Progenitor cell of endocrine pancreas (in vitro differentiated cells): Measurements from ENCODE around the gene HTR1E. TPM values are rescaled to one million over a fixed set of nuclear protein-coding genes. Genes with fewer than 3 reads are reported as not detected.
A peak's percentile ranks its signal among the peaks of the same experiment; 100 is the strongest.

Experiments
- DNase-seq: peaks from one replicate; pipeline ENCODE4 v3.0.0; 2021; ENCODE audit warnings: low spot score; ENCODE audit not compliant: unreplicated experiment
- H3K27ac Mint-ChIP-seq: 2 replicates; pipeline ENCODE4 v1.8.0; 2021; ENCODE audit warnings: mild to moderate bottlenecking, moderate library complexity, mixed read lengths
- H3K27me3 Mint-ChIP-seq: 2 replicates; pipeline ENCODE4 v1.8.0; 2021; ENCODE audit warnings: mixed read lengths
- H3K36me3 Mint-ChIP-seq: 2 replicates; pipeline ENCODE4 v1.8.0; 2022; ENCODE audit warnings: mixed read lengths; ENCODE audit not compliant: insufficient read depth
- H3K4me1 Mint-ChIP-seq: 2 replicates; pipeline ENCODE4 v1.8.0; 2021; ENCODE audit warnings: low read depth, mixed read lengths
- H3K4me3 Mint-ChIP-seq: 2 replicates; pipeline ENCODE4 v1.8.0; 2021; ENCODE audit warnings: low read depth, mild to moderate bottlenecking, moderate library complexity, mixed read lengths
- H3K9me3 Mint-ChIP-seq: 2 replicates; pipeline ENCODE4 v1.8.0; 2021; ENCODE audit warnings: low read depth, mixed read lengths
- total RNA-seq: library from RNA; stranded (reverse); gene quantifications from 2 replicates; pipeline ENCODE4 v1.2.1, GENCODE V29; 2021
- TF ChIP-seq, protein P1 (sequence below): fragments of 200-600 bp; sonication (generic); IDR thresholded peaks from one replicate; pipeline ENCODE4 v1.5.0; 2021; ENCODE audit warnings: antibody characterized with exemption, mild to moderate bottlenecking; ENCODE audit not compliant: unreplicated experiment

HTR1E gene
- total RNA-seq, 1 donor from 2014 or later = not detected

DNA sequence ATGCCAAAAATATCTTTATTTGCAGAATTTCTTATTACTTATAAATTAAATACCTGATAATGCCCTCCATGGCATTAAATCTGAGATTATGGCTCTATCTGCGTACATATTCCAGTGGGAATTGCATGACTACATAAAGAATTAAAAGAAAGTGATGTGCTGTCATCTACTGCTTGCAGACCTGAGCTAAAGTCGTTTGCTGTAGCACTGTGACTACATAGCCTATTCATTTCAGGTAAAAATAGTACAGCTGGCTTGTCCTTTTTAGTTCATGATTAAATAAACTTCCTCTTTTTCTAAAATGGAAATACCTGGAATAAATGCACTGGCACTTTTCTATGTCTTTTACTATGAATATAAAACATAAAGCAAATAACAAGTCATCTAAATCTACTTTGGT lies 79.4 kb downstream of the HTR1E start:
- H3K4me1 Mint-ChIP-seq = no peaks in the 10 kb centered on the region
- H3K9me3 Mint-ChIP-seq = peaks cover 4% of the 10 kb centered on the region
- no peak overlapping the region for H3K4me3 Mint-ChIP-seq
- TF ChIP-seq, protein P1, sequence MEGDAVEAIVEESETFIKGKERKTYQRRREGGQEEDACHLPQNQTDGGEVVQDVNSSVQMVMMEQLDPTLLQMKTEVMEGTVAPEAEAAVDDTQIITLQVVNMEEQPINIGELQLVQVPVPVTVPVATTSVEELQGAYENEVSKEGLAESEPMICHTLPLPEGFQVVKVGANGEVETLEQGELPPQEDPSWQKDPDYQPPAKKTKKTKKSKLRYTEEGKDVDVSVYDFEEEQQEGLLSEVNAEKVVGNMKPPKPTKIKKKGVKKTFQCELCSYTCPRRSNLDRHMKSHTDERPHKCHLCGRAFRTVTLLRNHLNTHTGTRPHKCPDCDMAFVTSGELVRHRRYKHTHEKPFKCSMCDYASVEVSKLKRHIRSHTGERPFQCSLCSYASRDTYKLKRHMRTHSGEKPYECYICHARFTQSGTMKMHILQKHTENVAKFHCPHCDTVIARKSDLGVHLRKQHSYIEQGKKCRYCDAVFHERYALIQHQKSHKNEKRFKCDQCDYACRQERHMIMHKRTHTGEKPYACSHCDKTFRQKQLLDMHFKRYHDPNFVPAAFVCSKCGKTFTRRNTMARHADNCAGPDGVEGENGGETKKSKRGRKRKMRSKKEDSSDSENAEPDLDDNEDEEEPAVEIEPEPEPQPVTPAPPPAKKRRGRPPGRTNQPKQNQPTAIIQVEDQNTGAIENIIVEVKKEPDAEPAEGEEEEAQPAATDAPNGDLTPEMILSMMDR = no peak
- no peak for DNase-seq
- H3K27me3 Mint-ChIP-seq = peaks cover 9% of the 10 kb centered on the region
- no peak overlapping the region for H3K27ac Mint-ChIP-seq
- H3K36me3 Mint-ChIP-seq = no peaks in the 10 kb centered on the region

DNA sequence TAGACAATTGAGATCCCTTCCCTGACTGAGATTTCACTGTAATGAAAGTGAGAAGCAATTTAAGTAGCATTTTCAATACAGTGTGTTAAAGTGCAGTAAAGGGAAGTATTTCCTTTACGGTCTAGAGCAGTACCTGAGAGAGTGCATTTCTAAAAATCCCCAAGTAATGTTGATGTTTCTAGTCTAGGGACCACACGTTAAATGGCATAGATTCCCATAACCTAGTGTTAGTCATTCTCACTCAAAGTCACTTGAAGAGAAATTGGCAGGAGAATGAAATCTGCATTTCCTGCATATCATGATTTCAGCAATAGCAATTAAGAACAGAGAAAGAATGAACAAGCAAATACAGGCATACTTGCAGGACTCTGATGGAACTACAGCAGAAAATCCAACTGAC lies 89.7 kb downstream of the HTR1E start:
- H3K27ac Mint-ChIP-seq = no peak overlapping the region
- TF ChIP-seq, protein P1 = no peak
- H3K4me1 Mint-ChIP-seq = no peaks in the 10 kb centered on the region
- H3K36me3 Mint-ChIP-seq = no peaks in the 10 kb centered on the region
- H3K4me3 Mint-ChIP-seq = no peak overlapping the region
- DNase-seq = no peak
- no peaks in the 10 kb centered on the region for H3K9me3 Mint-ChIP-seq
- no peaks in the 10 kb centered on the region for H3K27me3 Mint-ChIP-seq

DNA sequence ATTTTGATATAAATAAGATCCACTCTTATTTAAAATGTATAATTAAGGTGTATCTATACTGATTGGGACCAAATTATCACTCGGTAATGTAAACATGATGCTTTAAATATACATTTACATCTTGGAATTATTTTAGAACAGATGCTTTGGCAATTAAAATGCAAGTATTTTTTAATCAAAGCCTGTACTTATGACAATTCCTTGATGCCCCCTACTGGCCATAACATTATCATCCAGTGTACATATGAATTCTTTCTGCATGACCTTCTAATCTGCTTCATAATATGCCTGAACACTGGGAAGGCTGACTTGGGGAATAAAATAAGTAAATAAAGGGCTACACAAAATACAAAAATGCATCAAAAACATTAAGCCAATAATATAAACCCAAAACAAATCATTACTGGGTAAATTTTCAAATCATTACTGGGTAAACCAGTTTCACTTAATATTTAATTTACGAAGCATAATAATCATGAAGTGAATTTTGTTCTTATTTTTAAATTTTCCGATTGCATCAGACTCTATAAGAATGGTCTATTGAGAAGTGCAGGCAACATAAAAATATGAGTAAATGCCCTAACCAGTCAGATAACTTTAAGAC lies 92.5 kb downstream of the HTR1E start:
- no peak for DNase-seq
- Mint-ChIP-seq H3K4me1 (no peaks in the 10 kb centered on the region), H3K36me3 (no peaks in the 10 kb centered on the region), H3K4me3 (no peak overlapping the region), H3K9me3 (peaks cover 7% of the 10 kb centered on the region), H3K27ac (no peak overlapping the region), H3K27me3 (no peaks in the 10 kb centered on the region)
- TF ChIP-seq, protein P1 = peak; percentile 71

DNA sequence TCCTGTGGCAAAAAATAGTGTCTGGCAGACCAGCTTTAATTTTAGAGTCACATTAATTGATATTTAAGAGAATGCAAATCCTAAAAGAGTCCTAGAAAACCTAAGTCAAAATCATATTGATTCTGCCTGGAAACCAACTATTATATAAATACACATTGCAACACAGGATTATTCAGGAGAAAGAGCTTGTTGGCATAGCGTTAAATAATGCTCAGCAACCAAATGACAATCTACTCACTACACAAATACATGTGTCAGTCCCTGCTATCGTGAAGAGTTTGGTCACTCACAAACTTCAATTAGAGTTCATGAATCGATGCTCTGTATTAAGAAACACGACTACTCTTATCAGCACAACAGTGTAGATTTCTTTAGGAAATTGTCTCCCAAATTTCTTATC lies 103.4 kb downstream of the HTR1E start:
- Mint-ChIP-seq H3K4me3 (no peak overlapping the region), H3K27ac (no peak overlapping the region), H3K36me3 (no peaks in the 10 kb centered on the region), H3K4me1 (peaks cover 3% of the 10 kb centered on the region), H3K9me3 (peaks cover 19% of the 10 kb centered on the region), H3K27me3 (no peaks in the 10 kb centered on the region)
- TF ChIP-seq, protein P1 = no peak
- no peak for DNase-seq

GRCh38 chr6:87045521-87046075 lies 108.3 kb downstream of the HTR1E start:
- no peak overlapping the region for H3K27ac Mint-ChIP-seq
- H3K4me1 Mint-ChIP-seq = peaks cover 1% of the 10 kb centered on the region
- TF ChIP-seq, protein P1 = no peak
- no peak overlapping the region for H3K4me3 Mint-ChIP-seq
- no peaks in the 10 kb centered on the region for H3K27me3 Mint-ChIP-seq
- H3K9me3 Mint-ChIP-seq = no peaks in the 10 kb centered on the region
- no peaks in the 10 kb centered on the region for H3K36me3 Mint-ChIP-seq
- DNase-seq = no peak
